H1 (cell line): Measurements from ENCODE around the gene CBX2. TPM values are rescaled to one million over a fixed set of nuclear protein-coding genes. Genes with fewer than 3 reads are reported as not detected.

ENCODE experiments used
- CTCF ChIA-PET: fragments of 300-600 bp; sonication (Branson Sonifier 250); formaldehyde crosslinking; loops from one replicate; lab custom pipeline; 2021; ENCODE audit not compliant: partially characterized antibody; lab: Charles Lee
- POLR2A ChIA-PET: fragments of 300-600 bp; sonication (Branson Sonifier 250); formaldehyde crosslinking; loops from one replicate; lab custom pipeline; 2021; ENCODE audit warnings: inconsistent platforms; ENCODE audit not compliant: partially characterized antibody; lab: Charles Lee
- DNase-seq, 2 experiments: peaks; one replicate each; pipeline versions ENCODE4 v3.0.0 to v3.0.0-alpha.2; 2010 to 2022; ENCODE audit warnings: low spot score in 2 of 2, low read depth in 1 of 2, mixed read lengths in 1 of 2
- FAIRE-seq: peaks from 2 replicates; lab custom pipeline; 2011; peaks lifted over from hg19 to GRCh38; lab: Jason Lieb, UNC
- H2AFZ ChIP-seq: 2 replicates; pipeline ENCODE4 v1.8.1; 2012; ENCODE audit warnings: low read length, inconsistent platforms
- H2AK5ac ChIP-seq: 2 replicates; pipeline ENCODE4 v1.6.1; 2013; ENCODE audit warnings: low read depth, low read length
- H2BK120ac ChIP-seq: replicated peaks from 2 replicates; pipeline ENCODE3; 2013; ENCODE audit warnings: low read depth, low read length, inconsistent platforms
- H2BK12ac ChIP-seq: 2 replicates; pipeline ENCODE4 v1.6.1; 2013; ENCODE audit warnings: low read depth, low read length
- H2BK15ac ChIP-seq: 2 replicates; pipeline ENCODE4 v1.6.1; 2013; ENCODE audit warnings: low read length
- H2BK20ac ChIP-seq: 2 replicates; pipeline ENCODE4 v1.6.1; 2013; ENCODE audit warnings: low read length
- H2BK5ac ChIP-seq: 2 replicates; pipeline ENCODE4 v1.6.1; 2013; ENCODE audit warnings: low read depth, low read length
- H3K14ac ChIP-seq: 2 replicates; pipeline ENCODE4 v1.6.1; 2013; ENCODE audit warnings: inconsistent platforms; ENCODE audit not compliant: insufficient read length
- H3K18ac ChIP-seq: 2 replicates; pipeline ENCODE4 v1.6.1; 2013; ENCODE audit warnings: low read length; ENCODE audit errors: extremely low read depth
- H3K23ac ChIP-seq: 2 replicates; pipeline ENCODE4 v1.6.1; 2013; ENCODE audit warnings: inconsistent platforms; ENCODE audit not compliant: insufficient read length
- H3K23me2 ChIP-seq: 2 replicates; pipeline ENCODE4 v1.6.1; 2013; ENCODE audit warnings: low read depth, low read length
- H3K27ac ChIP-seq: 2 replicates; pipeline ENCODE4 v1.6.1; 2011; ENCODE audit warnings: low read depth, low read length, inconsistent platforms
- H3K27me3 ChIP-seq, 4 experiments: replicated peaks in 1 of 4; 1 replicate in 1 of 4; 2 replicates in 3 of 4; pipeline versions ENCODE4 v1.6.1 to v1.8.1; 2011 to 2013; ENCODE audit warnings: low read length in 3 of 4, mild to moderate bottlenecking in 3 of 4, inconsistent platforms in 2 of 4, mixed read lengths in 2 of 4, moderate library complexity in 1 of 4; ENCODE audit not compliant: control insufficient read depth in 3 of 4, insufficient read depth in 3 of 4; ENCODE audit errors: extremely low read depth in 1 of 4
- H3K36me3 ChIP-seq, 4 experiments: 2 replicates each; pipeline versions ENCODE4 v1.6.1 to v1.8.1; 2011 to 2013; ENCODE audit warnings: mild to moderate bottlenecking in 4 of 4, low read length in 3 of 4, moderate library complexity in 2 of 4, control low read depth in 1 of 4, inconsistent platforms in 1 of 4; ENCODE audit not compliant: insufficient read depth in 4 of 4, control insufficient read depth in 2 of 4
- H3K4ac ChIP-seq: replicated peaks from 2 replicates; pipeline ENCODE3; 2013; ENCODE audit warnings: low read length, low read depth, mixed read lengths, inconsistent platforms; ENCODE audit not compliant: insufficient read length
- H3K4me1 ChIP-seq, 4 experiments: replicated peaks in 1 of 4; 1 replicate in 1 of 4; 2 replicates in 3 of 4; pipeline versions ENCODE4 v1.6.1 to v1.8.1; 2011 to 2013; ENCODE audit warnings: low read length in 3 of 4, inconsistent platforms in 2 of 4, mixed read lengths in 1 of 4; ENCODE audit not compliant: insufficient read depth in 4 of 4, control insufficient read depth in 3 of 4
- H3K4me2 ChIP-seq, 2 experiments: 2 replicates each; pipeline versions ENCODE4 v1.6.1 to v1.8.1; 2011 to 2013; ENCODE audit warnings: low read depth in 2 of 2, low read length in 2 of 2, control low read depth in 1 of 2, inconsistent platforms in 1 of 2, mild to moderate bottlenecking in 1 of 2; ENCODE audit not compliant: insufficient read depth in 1 of 2
- H3K4me3 ChIP-seq, 4 experiments: fragments of 200-600, 300-600 bp in 1 of 4; sonication (generic), shearing (Covaris generic), sonication (Bioruptor Twin) in 1 of 4; 2 replicates each; pipeline versions ENCODE4 v1.5.1 to v1.8.1; 2011 to 2016; ENCODE audit warnings: low read length in 4 of 4, low read depth in 3 of 4, control low read depth in 2 of 4, inconsistent platforms in 2 of 4, mild to moderate bottlenecking in 2 of 4, mixed read lengths in 1 of 4, moderate library complexity in 1 of 4; ENCODE audit not compliant: insufficient read depth in 2 of 4; ENCODE audit errors: extremely low read depth in 1 of 4
- H3K56ac ChIP-seq: replicated peaks from 2 replicates; pipeline ENCODE3; 2013; ENCODE audit warnings: low read depth, mild to moderate bottlenecking, mixed read lengths, low read length, inconsistent platforms; ENCODE audit not compliant: insufficient read length
- H3K79me1 ChIP-seq: 2 replicates; pipeline ENCODE4 v1.6.1; 2013; ENCODE audit warnings: low read depth, low read length, control low read depth
- H3K79me2 ChIP-seq, 2 experiments: 2 replicates each; pipeline versions ENCODE4 v1.6.1 to v1.8.1; 2012 to 2013; ENCODE audit warnings: low read length in 2 of 2, mild to moderate bottlenecking in 2 of 2, inconsistent platforms in 1 of 2; ENCODE audit not compliant: insufficient read depth in 2 of 2, control insufficient read depth in 1 of 2
- H3K9ac ChIP-seq, 4 experiments: replicated peaks in 1 of 4; 1 replicate in 1 of 4; 2 replicates in 3 of 4; pipeline versions ENCODE4 v1.6.1 to v1.8.1; 2011 to 2013; ENCODE audit warnings: low read depth in 3 of 4, low read length in 3 of 4, control low read depth in 2 of 4, mild to moderate bottlenecking in 2 of 4, moderate library complexity in 2 of 4, inconsistent platforms in 1 of 4; ENCODE audit errors: extremely low read depth in 1 of 4
- H3K9me3 ChIP-seq, 2 experiments: 2 replicates each; pipeline versions ENCODE4 v1.6.1 to v1.8.1; 2012 to 2013; ENCODE audit warnings: mild to moderate bottlenecking in 2 of 2, moderate library complexity in 2 of 2, control low read depth in 1 of 2, inconsistent platforms in 1 of 2, low read depth in 1 of 2, low read length in 1 of 2, mixed read lengths in 1 of 2; ENCODE audit not compliant: insufficient read depth in 2 of 2
- H4K20me1 ChIP-seq, 2 experiments: replicated peaks in 1 of 2; 2 replicates each; pipeline versions ENCODE3 to v1.8.1; 2011 to 2013; ENCODE audit warnings: inconsistent platforms in 2 of 2, low read length in 2 of 2, mild to moderate bottlenecking in 1 of 2; ENCODE audit not compliant: insufficient read depth in 2 of 2, control insufficient read depth in 1 of 2
- H4K5ac ChIP-seq: 2 replicates; pipeline ENCODE4 v1.6.1; 2013; ENCODE audit warnings: low read length, low read depth, mixed read lengths, inconsistent platforms; ENCODE audit not compliant: insufficient read length
- H4K8ac ChIP-seq: 2 replicates; pipeline ENCODE4 v1.8.0; 2013; ENCODE audit warnings: mild to moderate bottlenecking, moderate library complexity, low read length, inconsistent platforms; ENCODE audit not compliant: insufficient read depth; ENCODE audit errors: extremely low read depth
- H4K91ac ChIP-seq: replicated peaks from 2 replicates; pipeline ENCODE3; 2013; ENCODE audit warnings: low read length, mixed read lengths, inconsistent platforms; ENCODE audit not compliant: insufficient read length
- BCL11A ChIP-seq, 2 experiments: IDR thresholded peaks; one replicate each; pipeline ENCODE4 v1.6.1; 2011; ENCODE audit warnings: low read depth in 2 of 2, low read length in 2 of 2, mild to moderate bottlenecking in 2 of 2
- EZH2 ChIP-seq: fragments of 200-600 bp; sonication (generic); IDR thresholded peaks from 2 replicates; pipeline ENCODE4 v1.7.1; 2012; ENCODE audit warnings: low read depth, mild to moderate bottlenecking, moderate library complexity, low read length, inconsistent platforms; ENCODE audit not compliant: severe bottlenecking
- NANOG ChIP-seq: IDR thresholded peaks from 2 replicates; pipeline ENCODE4 v1.6.1; 2011; ENCODE audit warnings: low read length, low read depth, mild to moderate bottlenecking, inconsistent platforms; ENCODE audit not compliant: insufficient read depth, poor library complexity, severe bottlenecking
- SUZ12 ChIP-seq: fragments of 200-600 bp; sonication (generic); IDR thresholded peaks from 2 replicates; pipeline ENCODE4 v1.6.1; 2012; ENCODE audit warnings: mild to moderate bottlenecking, inconsistent platforms, low read length, moderate library complexity, mixed read lengths
- WGBS, 2 experiments: shearing (Covaris generic) in 1 of 2; methylation state at CpG; one replicate each; pipeline versions ENCODE4 v1.1.6 to v1.1.7; 2013 to 2015; ENCODE audit warnings: low lambda C conversion rate in 2 of 2, mixed read lengths in 2 of 2, inconsistent platforms in 1 of 2, low coverage in 1 of 2, missing lambda C conversion rate in 1 of 2; ENCODE audit not compliant: insufficient replicate concordance in 2 of 2, insufficient coverage in 1 of 2, insufficient read length in 1 of 2; ENCODE audit errors: extremely low coverage in 1 of 2, missing lambda C conversion rate in 1 of 2; 5-methylcytosine and 5-hydroxymethylcytosine counted together
- polyA plus RNA-seq, 7 experiments: library from polyadenylated mRNA; depleted of rRNA in 3 of 7; stranded (reverse) in 5 of 7; unstranded in 2 of 7; fragments of >200 nt in 5 of 7; fragments of 200-250 nt in 2 of 7; gene quantifications; 1 replicate in 5 of 7; 2 replicates in 1 of 7; 4 replicates in 1 of 7; pipeline versions ENCODE4 v1.2.1 to v1.2.3, GENCODE V29; 2011 to 2013; ENCODE audit warnings: missing spikeins in 2 of 7, mixed read lengths in 2 of 7
- total RNA-seq: library from RNA; stranded (reverse); fragmentation: NEBNext Ultra II Directional; extraction: Animal tissue kit (Norgen Biotek cat#: 25700); gene quantifications from 2 replicates; pipeline ENCODE4 v1.2.1, GENCODE V29; 2021
- TF ChIP-seq, protein P1 (sequence below): IDR thresholded peaks from 2 replicates; pipeline ENCODE4 v1.6.1; 2012; ENCODE audit warnings: inconsistent platforms

CBX2 gene
- total and polyA plus RNA-seq, 2 of the 8 experiments (the other 6 are each of a cell fraction or from before 2014, with no cell fraction given): 64.3 to 83.9 TPM

DNA sequence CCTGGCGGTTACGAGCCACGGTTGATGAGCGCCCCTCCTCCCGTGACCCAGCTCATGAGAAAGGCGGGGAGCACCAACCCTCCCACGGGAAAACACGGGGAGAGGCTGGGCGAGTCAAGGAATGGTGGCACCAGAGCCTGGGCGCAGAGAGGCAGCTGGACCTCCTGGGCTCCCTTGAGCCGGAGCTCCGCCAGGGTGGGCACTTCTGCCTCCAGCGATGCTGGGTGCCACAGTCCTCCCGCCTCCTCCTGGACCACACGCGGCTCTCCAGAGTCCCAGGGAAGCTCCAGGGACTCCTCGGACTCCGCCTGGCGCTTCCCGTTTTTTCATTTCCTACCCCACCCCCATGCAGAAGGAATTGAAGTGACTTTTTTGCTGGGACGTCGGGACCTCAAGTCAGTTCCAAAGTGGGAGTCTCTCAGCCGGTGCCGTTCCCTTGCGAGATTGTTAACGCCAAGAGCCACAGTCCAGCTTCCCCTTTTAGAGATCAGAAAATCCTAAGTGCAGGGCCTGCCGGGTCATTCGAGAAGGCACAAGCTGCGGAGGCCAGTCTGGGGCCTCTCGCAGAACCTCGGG, 25.6 kb downstream of the CBX2 start:
- H3K36me3 ChIP-seq: peaks cover 0 to 6% (median 0%) of the 10 kb centered on the region in 4 experiments; a peak in 1 of 8 replicates
- no peak overlapping the region for H2BK120ac ChIP-seq
- H3K56ac ChIP-seq: no peak overlapping the region
- ChIA-PET CTCF (interaction anchor here (0.6 to 19.1 kb wide), 9 partner anchors 9 to 112 kb away, joined by 5 to 576 read pairs (median 9); partner anchors contain the start of gene CBX4), POLR2A (interaction anchor here (1.0 to 24.0 kb wide), 11 partner anchors 9 to 56 kb away, joined by 3 to 374 read pairs (median 7); partner anchors contain the start of gene CBX4)
- TF ChIP-seq EZH2 (peak; percentile 99), SUZ12 (peak; percentile 92), NANOG (no peak), BCL11A (IDR thresholded peaks at IDR 0.05; ENCODE audit: low read depth in 2 of 2, low read length in 2 of 2) (no peak)
- TF ChIP-seq, protein P1, sequence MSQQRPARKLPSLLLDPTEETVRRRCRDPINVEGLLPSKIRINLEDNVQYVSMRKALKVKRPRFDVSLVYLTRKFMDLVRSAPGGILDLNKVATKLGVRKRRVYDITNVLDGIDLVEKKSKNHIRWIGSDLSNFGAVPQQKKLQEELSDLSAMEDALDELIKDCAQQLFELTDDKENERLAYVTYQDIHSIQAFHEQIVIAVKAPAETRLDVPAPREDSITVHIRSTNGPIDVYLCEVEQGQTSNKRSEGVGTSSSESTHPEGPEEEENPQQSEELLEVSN: no peak
- H2AK5ac ChIP-seq: no peak overlapping the region
- peaks cover 0 to 7% of the 10 kb centered on the region in 2 experiments; a peak in 3 of 4 replicates for H3K9me3 ChIP-seq
- H3K23ac ChIP-seq: no peak overlapping the region
- peak overlapping the region; percentile 44 to 57; a peak in 3 of 4 replicates for H3K4me2 ChIP-seq
- H3K9ac ChIP-seq: no peak overlapping the region
- FAIRE-seq (no peak), DNase-seq (no peak)
- H4K20me1 ChIP-seq: peaks cover 4 to 31% of the 10 kb centered on the region in 2 experiments
- 0 out of 2 replicates have a peak overlapping the region, but pooled peaks have one; percentile 48 for H3K18ac ChIP-seq
- 9% methylated on average over 31 of the region's 31 CpGs; no CpG with 5 or more reads in 1 of the 2 experiments for WGBS, 2 experiments
- peak overlapping the region; percentile 35; the same call in 1 of the 2 replicates for H2BK5ac ChIP-seq
- no peak overlapping the region for H2BK15ac ChIP-seq
- H3K27ac ChIP-seq: no peak overlapping the region
- no peak overlapping the region for H4K91ac ChIP-seq
- no peak overlapping the region for H4K8ac ChIP-seq
- H4K5ac ChIP-seq: no peak overlapping the region
- H3K4me3 ChIP-seq: peak overlapping the region in 1 of 4 experiments; percentile 42; a peak in 2 of 8 replicates
- H2AFZ ChIP-seq: no peak overlapping the region
- no peak overlapping the region for H3K14ac ChIP-seq
- H2BK12ac ChIP-seq: 0 out of 2 replicates have a peak overlapping the region, but pooled peaks have one; percentile 50
- no peak overlapping the region; the same call in 1 of the 2 replicates for H2BK20ac ChIP-seq
- peak overlapping the region; percentile 32 for H3K4ac ChIP-seq
- no peaks in the 10 kb centered on the region for H3K79me1 ChIP-seq
- no peaks in the 10 kb centered on the region for H3K79me2 ChIP-seq
- peaks cover 2% of the 10 kb centered on the region for H3K23me2 ChIP-seq
- H3K27me3 ChIP-seq: peaks cover 92 to 100% (median 100%) of the 10 kb centered on the region in 4 experiments
- peaks cover 4 to 56% (median 42%) of the 10 kb centered on the region in 4 experiments for H3K4me1 ChIP-seq
